Stimulated activated naive CD4-positive, alpha-beta T cell (primary cell): ENCODE results near the gene HDAC4.

Source experiments
- DNase-seq, 6 experiments: peaks; one replicate each; lab custom pipeline; 2025; lab: John Stamatoyannopoulos, UW

The HDAC4 gene

DNA sequence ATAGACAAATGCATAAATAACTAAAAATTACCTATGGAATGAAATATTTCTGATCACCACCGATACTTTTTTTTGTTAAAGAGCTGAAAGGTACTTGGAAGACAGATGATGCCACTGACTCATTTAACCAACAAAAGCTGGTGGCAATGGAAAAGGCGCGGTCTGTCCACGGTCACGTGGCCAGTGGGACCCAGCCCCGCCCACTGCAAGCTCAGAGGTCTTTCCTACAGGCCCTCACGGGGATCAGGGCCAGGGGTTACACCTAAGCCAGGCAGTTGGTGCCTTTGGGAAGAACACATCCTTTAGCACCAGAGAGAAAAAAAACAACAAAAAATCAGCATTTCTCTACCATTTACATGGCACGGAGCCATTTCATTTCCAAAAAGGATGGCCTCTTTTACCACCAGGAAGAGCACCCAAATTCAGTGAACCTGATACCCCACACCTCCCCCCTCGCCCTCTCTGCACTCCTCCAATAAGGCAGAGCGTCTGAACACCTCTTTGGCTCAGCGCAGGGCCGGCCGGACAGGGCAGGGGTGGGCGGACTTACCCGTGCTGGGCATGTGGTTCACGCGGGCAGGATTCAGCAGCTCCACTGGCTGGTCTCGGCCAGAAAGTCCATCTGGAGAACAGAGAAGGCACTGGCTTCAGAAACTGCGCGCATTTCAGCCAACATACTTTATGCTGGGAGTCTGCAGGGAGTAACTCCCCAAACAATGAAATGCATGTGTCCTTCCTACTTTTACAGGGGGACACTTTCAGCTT, 164.6 kb downstream of the HDAC4 start:
- DNase-seq: no peak

DNA sequence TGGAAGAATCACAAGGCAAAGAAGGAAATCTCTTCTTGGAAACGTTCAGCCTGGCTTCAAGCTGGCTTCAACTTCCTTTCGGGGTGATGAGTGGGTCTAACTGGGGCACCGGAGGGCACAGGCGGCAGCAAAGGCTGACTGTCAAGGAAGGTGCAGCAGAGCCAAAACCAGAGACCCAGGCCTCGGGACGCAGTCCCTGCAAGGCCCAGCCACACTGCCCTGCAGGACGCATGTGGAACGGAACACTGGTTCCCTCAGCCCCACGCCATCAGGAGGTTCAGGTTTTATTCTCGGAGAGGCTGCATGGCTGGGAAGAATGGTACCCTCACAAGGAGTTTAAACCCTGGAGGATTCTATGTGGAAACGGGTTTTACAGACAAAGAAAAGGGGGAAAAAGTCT, 165.5 kb downstream of the HDAC4 start:
- DNase-seq: no peak

DNA sequence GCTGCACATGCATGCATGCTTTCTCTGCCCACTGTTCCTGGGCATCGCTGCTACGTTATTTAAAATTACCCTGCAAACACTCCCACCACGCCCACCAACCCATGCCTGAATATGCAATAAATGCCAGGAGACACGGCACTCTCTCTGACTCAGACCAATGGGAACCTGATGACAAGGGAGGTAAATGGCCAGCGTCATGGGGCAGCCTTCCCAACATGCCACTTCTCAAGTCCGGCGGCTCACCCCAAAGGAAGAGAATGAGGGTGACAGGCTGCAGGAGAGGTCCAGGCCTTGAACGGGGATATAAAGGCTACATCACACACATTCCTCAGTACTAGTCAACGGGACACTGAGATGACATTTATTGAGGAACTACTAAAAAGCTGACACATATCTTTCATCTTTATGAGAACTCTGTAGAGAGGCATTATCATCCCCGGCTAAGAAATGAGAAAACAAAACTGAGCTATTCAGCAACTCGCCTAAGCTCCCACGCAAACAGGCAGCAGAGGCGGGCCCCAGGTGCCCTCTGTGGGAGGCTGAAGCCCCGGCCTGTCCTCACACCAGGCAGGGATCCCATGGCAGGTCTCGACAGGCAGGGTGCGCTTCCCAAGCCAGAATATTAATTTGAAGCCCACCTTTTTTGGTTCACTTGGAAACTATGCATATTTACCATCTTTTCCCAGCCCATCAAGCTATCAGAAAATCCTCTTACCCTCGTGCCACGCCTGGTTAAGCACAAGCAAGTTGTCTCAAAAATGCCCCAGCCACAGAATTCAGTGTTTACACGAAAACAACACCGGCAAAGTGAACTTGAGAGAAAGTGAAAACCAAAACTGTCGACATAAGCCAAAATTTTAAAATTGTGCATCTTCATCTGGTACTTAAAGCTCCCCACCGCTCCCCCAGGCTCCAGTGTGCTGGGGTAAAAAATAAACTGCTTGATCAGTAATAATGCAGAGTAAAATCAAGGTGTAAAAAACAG, 166.3 kb downstream of the HDAC4 start:
- DNase-seq: no peak

DNA sequence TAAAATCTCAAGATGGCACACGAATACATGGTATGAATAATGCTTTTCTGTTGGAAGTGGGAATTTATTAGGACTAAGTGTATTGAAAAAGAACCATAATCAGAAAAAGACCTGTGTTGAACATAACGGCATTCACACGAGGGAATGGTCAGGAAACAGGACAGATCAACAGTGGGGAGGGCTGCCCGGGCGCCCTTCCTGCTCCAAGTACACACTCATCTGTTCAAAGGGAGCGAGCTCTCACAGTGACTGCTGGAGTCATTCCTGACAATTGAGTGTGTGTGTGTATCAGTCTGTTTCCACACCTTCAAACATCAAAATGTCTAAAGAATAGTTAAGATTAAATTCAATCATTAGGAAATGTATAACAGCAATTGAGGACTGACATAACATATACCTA, 167.2 kb downstream of the HDAC4 start:
- no peak for DNase-seq

DNA sequence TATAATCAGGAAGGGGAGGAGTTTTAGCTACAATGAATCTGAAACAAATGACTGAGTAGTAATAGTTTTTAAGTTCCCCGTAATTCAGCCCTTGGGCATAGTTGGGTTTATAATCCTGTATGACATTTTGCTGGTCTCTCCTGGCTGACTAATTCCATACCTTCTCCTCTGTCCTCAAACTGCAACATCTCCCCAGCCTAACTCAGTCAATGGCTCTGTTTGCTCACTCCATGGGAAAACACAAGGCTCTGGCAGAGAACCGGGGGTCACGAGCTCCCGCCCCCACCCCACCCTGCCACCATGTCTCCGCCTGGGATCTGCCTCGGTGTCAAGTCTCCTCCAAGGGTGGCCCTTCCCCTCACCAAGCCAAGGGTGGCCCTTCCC, 168.6 kb downstream of the HDAC4 start:
- no peak for DNase-seq

DNA sequence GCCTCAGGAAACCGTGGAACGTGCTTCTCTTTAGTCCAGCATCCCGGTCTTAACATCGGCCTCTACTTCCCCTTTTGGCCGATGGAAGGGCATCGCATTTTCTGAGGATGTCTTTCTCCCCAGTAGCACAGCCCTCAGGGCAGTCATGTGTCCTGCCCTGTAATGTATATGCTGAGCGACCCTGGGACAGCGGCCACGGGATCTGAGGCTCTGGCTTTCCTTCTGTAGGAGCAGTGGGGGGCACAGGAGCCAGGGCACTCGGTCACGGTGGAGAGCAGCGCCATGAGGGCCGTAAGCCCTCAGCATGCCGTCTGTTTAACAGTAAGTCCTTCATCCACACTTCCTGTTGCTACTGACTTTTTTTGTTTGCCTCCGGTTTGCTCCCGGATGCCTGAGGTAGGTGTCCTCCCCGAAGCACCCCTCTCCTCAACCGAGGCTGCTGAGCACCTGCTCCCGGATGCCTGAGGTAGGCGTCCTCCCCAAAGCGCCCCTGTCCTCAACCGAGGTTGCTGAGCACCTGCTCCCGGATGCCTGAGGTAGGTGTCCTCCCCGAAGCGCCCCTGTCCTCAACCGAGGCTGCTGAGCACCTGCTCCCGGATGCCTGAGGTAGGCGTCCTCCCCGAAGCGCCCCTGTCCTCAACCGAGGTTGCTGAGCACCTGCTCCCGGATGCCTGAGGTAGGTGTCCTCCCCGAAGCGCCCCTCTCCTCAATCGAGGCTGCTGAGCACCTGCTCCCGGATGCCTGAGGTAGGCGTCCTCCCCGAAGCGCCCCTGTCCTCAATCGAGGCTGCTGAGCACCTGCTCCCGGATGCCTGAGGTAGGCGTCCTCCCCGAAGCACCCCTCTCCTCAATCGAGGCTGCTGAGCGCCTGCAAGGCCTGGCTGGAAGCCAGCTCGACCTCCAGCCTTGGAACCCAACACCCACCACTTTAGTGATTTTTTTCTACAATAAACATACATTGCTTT, 169.3 kb downstream of the HDAC4 start:
- peak in 3 of 6 experiments; percentile 41 to 68 (median 56) for DNase-seq

DNA sequence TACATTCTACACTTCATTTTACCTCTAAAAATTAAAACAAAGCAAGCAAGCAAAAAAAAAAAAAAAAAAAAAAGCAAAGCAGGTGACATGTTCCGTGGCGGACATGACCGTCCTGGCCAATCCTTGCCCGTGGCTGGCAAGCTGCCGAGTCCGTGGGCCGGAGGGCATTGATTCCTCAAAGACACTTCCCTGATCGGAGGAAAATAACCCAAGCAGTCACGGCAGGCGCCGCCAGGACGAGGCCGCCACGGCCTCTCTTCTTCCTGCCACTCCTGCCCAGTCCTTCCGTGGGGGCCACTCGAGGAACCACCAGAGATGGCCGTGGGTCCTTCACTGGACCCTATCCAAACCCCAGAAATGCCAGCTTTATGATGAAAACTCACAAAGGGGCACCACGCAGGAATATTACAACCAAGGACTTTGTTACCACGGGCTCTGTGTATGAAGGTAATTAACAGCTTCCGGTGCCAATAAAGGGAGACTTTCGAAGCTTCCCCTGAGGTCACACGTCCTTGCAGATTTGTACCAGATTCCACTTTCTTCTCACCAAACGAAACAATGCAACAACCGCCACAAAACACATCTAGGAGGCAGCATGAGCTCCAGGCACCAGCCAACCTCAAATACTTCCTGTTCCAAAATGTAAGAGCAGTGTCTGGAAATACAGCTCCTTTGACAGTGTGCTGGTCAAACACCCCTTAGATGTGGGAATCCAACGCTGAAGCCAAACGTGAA, 170.3 kb downstream of the HDAC4 start:
- peak in 3 of 6 experiments; percentile 24 to 56 (median 52) for DNase-seq

DNA sequence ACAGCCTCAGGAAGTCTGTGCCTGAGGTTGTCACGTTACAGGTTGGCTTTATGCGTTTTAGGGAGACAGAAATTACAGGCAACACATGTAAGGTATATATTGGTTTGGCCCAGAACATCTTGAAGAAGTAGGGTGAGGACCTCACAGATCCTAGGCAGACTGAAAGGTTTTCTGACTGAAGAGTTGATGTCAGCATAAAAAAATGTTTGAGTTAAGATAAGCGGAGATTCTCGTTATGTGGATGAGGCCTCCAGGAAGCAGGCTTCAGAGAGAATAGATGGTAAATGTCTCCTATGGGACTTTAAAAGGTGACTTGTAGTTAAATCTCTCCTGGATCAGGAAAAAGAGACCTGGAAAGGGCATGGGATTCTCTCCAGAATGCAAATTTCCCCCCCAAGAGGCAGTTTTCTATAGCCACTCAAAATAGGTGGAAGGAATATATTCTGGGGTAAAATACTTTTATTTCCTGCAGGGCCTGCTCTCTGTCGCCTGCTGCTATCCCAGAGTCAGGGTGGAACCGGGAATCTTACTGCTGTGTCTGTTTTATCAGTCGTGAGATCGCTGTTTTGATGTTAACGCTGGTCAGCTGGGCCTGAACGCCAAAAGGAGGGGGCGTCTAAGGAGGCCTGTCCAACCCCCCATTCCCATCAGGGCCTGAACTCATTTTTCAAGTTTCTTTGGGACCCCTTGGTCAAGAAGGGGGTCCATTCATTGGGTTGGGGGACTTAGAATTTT, 171.1 kb downstream of the HDAC4 start:
- no peak for DNase-seq

DNA sequence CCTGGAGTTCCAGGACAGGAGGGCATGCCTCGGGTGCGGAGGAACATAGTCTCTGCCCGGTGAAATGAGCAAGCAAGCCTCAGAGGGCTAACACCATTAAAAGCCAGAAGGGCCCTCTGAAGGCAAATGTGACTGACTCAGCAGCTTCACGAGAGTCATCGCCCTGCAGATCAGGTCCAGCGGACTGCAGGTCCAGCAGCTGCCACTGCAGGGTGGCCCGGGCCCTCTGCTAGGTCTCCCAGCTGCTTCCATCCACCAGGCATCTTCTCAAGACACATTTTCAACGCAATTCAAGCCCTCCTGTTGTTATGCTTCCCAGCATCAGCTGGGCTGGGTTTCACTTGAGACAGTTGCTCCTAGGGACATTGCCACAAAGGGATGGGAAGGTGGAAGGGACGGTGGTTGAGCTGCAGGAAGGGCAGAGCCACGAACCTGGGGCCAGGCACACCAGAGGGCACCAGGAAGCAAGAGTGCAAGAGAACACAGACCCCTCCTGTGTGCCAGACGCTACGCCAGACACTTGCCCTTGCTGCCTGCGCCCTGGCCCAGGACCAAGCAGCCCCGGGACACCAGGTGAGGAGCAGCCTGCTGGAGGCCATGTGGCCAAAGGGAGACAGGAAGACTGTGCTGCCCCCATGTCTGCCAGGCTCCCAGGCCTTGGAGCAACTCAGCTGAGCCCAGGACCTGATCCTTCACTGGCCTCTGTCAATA, 173.0 kb downstream of the HDAC4 start:
- DNase-seq: no peak

DNA sequence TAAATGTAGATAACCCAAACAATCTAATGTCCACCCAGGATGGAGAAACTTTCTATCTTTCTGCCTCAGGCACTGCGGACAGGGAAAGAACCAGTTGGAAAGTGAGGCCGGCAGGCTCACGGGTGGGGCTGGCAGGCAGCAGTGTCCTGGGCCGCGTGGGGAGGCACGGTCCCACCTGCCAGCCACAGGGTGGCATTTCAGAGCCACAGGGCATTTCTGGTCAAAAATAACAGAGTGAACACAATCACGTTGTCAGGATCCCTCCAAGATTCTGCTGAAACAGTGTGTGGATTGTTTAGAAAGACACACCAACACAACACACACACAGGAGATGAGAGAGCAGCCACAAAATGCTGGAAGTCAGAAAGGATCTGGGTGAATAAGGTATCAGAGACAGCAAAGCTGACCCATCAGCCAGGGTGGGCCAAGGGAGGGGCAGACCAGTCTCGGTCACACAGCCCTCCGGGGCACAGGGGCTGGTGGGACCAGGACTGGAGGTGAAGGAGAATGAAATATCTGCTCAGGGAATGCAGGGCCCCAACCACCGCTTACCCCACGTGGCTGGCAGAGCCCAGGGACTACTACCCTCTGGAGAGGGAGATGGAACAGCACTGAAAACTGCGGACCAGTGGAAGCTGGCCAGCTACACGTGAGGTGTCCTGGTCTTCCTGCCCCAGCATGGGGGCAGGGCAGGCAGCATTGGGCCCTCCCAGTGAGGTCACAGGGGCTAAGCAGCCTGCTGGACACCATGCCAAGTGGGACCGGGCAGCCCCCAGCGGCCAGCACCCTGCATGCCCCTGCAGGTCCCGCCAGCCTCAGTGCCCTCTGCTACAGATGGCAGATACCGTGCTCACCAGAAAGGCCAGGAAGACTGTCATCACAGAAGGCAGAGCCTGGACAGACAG, 173.9 kb downstream of the HDAC4 start:
- DNase-seq: no peak

DNA sequence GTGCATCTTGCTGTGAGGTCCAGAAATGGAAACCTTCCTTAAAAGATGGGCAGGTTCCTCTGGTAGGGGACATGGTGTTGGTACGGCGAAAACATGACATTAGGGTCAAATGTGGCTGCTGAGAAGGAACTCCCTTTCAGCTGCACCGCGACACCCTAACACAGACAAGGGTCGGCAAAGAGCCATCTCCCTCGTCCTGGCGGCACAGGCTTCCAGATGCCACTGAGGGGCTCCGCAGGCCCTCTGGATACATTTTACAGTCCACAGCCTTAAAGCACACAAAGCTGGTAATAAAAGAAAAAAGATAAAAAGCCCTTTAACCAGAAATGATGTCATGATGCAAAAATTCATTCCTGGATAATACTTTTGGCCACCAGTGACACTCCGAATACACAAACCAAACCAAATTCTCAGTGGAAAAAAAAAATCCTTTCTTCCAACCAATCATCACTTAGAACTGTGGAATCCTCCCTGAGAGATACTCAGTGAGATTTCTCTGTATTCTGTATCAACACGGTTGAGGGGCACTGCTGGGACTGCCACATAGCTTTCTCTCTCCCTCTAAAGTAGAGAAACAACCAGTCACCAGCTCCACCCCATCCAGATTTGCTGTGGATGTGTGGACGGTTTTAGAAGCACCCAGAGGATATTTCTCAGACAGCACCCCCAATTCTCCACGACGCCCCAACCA, 174.8 kb downstream of the HDAC4 start:
- DNase-seq: no peak

DNA sequence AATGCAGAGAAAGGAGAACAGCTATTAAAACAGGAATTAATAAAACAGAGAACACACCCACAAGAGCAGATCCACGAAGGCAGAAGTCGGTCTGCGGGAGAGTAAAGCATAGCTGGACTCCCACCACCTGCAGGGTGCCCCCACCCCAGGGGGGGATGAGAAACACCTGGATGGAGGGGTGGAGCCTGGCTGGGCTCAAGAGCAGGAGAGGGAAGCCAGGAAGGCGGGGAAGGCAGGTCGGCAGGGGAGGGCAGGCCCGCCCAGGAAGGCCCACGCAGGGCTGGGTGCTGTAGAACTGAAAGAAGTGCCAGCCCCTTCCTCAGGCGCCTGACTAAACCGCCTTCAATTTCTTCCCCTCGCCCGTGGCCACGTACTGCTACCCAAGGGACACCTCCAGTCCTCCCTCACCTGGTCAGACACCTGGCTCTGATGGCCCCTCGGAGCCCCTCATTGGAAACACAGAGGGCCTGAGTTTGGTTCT, 175.4 kb downstream of the HDAC4 start:
- DNase-seq: peak in 3 of 6 experiments; percentile 9 to 16 (median 14)

DNA sequence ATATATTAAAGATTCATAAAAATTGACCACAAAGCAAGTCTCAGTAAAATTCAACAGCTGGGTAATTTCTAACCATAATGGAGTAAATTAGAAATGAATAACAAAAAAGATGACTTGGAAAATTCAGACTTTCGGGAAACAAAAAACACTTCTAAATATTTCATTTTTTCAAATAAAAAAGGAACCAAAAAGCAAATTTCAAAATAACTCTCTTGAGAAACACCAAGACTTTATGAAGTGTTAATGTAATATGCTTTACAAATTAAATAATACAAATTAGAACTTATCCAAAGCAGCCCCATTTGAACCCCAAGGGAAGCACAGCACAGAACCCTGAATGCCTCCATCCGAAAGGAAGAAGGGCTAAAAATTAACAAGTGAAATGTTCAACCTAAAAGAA, 175.9 kb downstream of the HDAC4 start:
- DNase-seq: no peak

DNA sequence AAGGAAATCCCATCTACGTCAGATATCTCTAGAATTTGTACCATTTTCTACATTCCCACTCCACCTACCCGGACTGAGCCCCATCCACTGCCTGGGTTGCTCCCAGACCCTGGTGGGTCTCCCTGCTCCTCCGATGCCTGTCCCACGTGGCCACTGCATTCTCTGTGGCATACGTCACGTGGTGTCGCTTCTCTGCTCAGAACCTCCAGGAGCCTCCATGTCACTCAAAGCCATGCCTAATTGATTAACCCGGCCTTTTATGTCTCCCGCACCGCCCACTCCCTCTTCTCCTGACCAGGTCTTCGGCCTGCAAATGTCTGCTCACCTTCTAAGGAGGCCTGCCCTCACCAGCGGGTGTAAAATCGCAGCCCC, 176.6 kb downstream of the HDAC4 start:
- no peak for DNase-seq

DNA sequence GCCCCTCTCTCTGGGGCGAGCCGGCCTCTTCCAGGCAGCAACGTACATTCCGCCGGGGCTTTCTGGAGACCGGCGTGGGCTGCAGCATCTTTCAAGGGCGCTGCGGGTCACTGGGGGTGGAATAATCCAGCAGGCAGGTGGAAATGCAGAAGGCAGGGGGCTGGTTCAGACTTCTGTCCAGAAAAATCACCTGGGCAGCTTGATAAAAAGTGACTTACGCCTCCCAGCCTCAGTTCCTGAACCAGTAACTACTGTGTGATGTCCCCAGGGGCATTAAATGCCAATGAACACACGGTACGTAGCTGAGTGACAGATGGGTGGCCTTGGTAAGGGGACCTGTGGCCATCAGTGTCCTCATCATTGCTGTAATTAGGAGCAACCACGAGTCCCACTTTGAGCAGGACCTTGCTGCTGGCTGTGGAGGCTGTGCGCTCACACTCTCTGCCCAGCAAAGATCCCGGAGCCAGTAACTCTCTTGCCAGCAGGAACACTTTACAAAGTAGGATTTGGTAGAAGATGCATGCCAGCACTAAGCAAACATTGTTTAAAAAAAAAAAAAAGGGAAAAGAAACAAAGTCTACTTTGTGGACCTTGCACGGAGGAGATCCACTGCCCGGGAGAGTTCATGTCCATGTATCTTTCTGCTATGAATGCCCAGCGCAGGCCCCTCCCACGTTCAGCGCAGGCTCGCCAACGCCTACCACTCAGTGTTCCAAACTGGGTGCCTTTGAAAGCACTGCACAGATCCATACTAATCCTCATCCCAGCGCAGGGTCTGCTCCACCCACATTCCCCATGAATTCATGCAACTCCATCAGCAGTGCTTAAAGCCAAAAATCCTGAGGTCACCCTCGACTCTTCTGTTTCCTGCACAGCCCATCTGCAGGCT, 177.3 kb downstream of the HDAC4 start:
- DNase-seq: no peak

DNA sequence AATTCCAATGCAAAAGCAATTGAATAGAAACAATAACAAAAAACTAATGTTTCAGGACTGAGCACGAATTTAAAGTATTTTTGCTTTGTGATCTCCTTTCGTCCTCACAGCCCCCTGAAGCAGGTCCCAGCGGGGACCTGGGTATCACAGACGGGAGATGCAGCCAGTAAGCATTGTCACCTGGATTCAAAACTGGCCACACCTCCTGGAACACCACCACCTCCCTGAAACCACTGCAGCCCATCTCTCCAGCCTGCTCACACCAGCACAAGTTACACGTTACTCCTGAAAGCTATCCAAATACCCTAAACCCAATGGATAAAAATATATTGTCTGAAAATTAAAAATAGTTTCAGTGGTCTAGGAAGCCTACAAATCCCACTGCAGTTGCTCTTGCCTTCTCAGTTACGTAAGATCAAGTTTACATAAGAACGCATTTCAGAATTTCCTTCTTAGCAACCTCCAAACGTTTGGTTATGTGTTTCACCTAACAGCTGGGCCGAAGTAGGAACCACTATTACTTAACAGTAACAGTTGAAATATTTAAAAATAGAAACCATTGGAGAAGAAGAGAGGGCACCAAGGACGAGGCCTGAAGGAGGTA, 178.0 kb downstream of the HDAC4 start:
- DNase-seq: no peak

DNA sequence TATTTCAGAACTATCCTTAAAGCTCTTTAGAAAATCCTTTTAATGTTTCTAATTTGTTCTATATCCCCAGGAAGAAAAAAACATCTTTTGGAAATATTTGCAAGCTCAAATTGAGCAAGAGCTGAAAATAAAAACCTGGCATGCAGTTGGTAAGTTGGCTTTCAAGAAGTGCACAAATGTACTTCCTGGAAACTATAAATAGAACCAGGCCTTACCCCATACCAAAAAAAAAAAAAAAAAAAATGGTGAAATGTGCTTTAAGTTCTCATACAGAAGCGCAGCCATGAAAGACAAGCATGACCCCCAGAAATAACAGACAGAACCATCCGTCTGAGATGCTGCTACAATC, 178.5 kb downstream of the HDAC4 start:
- peak in 2 of 6 experiments; percentile 37 to 40 for DNase-seq
